C4-2B (cell line): ENCODE measurements around the gene NFIB.

Experiments
- CTCF ChIP-seq: fragments of 450-650 bp; conservative IDR thresholded peaks from 2 replicates; pipeline ENCODE4 v1.5.1; 2017; ENCODE audit warnings: mild to moderate bottlenecking
- ZFX ChIP-seq: fragments of 450-650 bp; IDR thresholded peaks from 2 replicates; pipeline ENCODE4 v1.6.1; 2017

- no peak for TF ChIP-seq CTCF
- no peak for TF ChIP-seq ZFX
Measured at GRCh38 chr9:14144215-14144614, 169.7 kb downstream of the NFIB start.
